Medulla oblongata (tissue), 1 donor: ENCODE data around the gene NEK10.
"Not testable (repeated sequence)": the region's sequence is repeated elsewhere in the genome, so short reads cannot be mapped to it uniquely, and the experiment has no call there.

ENCODE experiments used
- DNase-seq: peaks from one replicate; pipeline ENCODE4 v3.0.0-alpha.2; 2015; ENCODE audit errors: extremely low spot score

The NEK10 gene

DNA sequence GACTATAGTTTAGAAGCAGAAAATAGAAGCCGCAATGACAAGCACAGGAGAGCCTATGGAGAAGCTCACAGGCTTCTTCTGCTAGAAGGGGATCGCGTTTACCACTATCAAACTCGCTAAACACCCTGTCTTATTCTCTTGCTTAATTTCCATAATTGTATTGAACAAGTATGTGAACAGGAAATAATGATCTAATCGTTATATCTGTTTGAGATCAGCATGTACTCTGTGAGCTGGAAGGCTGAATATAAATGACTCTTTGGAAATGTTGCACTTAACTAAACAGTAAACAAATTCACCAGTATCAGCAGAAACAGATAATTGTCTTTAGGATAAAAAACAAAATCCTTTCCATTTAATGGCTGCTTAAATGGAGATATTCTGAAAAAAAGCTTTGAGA is 15.0 kb downstream of the NEK10 start:
- no peak for DNase-seq

- no peak for DNase-seq
These were observed 16.0 kb downstream of the NEK10 start for GRCh38 chr3:27353221-27353620.

DNA sequence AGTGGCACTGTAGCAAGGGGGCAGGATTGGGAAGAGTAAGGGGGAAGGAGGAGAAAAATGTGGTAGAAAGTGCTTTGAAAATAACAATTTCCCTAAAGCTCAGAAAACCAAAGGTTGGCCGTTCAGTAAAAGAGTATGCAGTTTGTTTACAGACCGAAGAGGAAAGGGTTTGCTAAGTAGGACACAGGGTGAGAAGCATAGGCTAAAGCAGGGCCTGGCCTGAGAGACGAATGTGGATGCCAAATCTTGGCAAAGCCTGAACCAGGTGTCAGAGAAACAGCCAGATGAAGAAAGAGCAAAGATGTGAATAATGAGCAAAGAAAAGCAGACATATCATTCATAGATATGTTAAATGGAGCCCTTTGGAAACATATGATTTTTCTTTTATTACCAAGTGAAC is 17.1 kb downstream of the NEK10 start:
- no peak for DNase-seq

DNA sequence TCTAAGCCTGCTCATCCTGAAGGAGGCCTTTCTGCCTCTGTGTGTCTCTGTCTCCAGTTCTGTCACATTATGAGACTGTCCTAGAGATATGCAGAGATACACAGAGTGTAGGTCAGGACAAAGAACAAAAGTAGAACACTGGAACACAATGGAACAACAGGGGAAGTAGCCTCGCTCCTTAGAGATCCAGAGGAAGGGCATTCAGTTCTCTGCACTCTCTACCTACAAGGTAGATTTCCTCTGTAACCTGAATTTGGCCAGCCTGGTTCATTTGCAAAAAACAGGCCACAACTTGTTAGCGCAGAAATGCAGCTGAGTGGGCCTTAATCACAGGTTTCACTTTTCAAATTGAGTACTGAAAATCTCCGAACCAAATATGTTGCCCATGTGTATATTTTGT is 19.4 kb downstream of the NEK10 start:
- DNase-seq: no peak

DNA sequence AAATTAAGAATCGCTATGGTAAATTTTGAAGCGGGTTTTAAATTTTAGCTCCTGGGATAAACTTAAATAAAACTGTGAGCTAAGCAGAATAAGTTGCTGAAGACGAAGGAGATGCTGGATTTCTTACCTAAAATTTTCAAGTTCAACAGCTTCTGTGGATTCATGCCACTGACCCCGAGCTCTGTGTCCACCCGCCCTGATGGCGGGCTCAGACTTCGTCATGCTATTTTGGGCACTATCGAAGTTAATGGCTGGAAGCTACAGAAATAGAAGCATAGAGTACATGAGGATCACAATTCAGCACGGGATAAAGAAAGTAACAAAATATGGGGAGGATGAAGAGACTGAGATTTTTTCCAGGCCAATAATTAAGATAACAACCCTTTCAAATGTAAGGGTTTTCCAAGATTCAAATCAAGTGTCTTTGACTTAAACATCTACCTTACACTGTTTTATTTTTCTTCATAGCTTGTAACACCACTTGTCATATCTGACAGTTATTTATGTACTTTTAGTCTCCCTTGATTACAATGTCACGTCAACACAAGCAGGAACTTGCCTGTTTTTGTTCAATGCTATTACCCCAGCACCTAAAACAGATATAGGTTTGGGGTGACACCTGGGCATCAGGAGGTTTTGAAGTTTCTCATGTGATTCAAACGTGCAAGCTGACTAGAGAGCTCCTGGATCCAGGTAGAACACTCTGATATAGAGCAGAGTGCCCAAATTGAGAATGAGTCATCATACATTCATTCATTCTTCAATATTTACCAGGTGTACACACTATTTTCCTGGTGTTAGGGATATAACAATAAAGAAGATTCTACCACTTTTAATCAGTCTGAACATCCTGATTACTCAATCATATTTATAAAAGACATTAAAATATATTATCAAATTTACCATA is 23.0 kb downstream of the NEK10 start:
- DNase-seq: no peak

- no peak for DNase-seq
These were observed 23.7 kb downstream of the NEK10 start for GRCh38 chr3:27345493-27345892.

DNA sequence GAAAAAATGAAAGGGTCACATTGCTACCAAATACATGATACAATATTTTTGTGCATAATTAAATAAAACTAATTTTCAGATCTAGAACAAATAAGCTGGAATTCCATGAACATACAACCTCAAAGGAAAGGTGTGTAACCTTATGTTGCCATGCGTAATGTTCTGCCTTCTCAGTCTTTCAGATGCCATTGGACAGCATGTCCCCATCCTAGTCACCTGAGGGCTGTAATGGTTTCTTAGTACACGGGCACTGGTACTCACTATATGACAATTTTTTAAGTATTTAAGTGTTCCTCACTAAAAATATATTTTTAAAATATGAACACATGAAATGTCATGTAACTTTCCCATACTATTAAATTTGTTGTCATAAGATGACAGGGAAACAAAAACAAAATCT is 24.1 kb downstream of the NEK10 start:
- no peak for DNase-seq

GRCh38 chr3:27344192-27344591 is 25.0 kb downstream of the NEK10 start:
- DNase-seq: no peak

DNA sequence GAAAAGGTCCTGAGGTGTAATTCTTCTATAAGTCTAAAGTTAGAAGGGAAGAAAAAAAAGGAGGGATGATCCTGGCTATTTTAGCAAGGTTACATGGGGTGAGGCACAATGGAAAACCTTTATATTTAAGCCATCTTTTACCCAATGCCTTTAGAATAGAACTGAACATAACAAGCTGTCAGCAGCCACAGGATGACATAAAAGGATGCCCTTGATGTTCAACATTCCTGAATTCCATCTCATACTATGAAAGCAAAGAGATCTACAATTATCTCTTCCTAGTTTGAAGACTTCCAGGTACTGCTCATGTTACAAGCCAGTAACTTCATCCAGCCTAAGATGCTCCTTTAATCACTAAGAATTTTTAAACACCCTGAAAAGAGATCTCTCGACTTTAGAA is 26.9 kb downstream of the NEK10 start:
- no peak for DNase-seq

DNA sequence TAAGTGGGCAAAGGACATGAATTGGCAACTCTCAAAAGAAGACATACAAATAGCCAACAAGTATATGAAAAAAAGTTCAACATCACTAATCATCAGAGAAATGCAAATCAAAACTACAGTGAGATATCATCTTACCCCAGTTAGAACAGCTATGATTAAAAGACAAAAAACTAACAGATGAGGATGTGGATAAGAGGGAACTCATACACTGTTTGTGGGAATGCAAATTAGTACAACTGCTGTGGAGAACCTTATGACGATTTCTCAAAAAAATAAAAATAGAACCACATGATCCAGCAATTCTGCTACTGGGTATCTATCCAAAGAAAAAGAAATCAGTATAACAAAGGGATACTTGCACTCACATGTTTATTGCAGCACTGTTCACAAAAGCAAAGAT is 28.6 kb downstream of the NEK10 start:
- no peak for DNase-seq

- no peak for DNase-seq
These were observed 33.6 kb downstream of the NEK10 start for GRCh38 chr3:27335571-27335970.

DNA sequence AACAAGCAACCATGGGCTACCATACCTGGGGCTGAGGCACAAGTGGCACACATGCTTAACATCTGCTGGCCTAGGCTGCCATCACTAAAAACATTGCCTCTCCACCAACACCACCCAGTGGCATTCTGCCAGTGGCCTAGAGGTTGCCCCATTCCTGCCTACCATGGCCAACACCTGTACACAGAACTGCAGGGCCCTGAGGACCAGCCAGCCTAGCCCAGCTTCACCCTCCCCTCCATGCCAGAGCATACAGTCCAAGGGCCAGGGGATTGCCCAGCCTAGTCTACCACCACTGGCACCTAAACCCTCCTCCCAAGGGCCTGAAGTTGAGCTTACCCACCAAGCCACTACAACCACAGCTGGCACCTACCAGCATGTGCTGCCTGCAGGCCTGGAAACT is 35.3 kb downstream of the NEK10 start:
- DNase-seq: no peak

DNA sequence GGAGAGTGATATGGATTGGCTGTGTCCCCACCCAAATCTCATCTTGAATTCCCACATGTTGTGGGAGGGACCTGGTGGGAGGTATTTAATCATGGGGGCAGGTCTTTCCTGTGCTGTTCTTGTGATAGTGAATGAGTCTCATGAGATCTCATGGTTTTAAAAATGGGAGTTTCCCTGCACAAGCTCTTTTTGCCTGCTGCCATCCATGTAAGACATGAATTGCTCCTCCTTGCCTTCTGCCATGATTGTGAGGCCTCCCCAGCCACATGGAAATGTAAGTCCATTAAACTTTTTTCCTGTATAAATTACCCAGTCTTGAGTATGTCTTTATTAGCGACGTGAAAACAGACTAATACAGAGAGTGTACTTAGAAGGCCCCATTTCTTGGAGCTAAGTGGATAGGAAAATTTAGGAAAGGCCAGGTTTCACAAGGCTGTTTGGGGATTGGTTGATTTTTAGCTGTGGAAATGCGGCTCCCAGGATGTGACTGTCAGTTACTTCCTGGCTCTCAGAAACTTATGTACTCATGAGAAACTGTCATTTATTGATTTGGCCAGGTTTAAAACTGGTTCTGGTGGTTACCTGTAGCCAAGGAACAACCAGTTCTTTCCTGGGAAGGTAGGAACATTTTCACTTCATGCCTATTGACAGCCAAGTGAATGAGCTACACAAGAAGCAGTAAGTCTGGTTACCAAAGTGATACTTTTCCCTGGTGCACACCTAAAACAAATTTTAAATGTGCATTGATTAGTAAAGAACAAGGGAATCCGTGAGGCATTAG is 40.0 kb downstream of the NEK10 start:
- DNase-seq: not testable (repeated sequence)

GRCh38 chr3:27326629-27327545 is 42.3 kb downstream of the NEK10 start:
- no peak for DNase-seq

DNA sequence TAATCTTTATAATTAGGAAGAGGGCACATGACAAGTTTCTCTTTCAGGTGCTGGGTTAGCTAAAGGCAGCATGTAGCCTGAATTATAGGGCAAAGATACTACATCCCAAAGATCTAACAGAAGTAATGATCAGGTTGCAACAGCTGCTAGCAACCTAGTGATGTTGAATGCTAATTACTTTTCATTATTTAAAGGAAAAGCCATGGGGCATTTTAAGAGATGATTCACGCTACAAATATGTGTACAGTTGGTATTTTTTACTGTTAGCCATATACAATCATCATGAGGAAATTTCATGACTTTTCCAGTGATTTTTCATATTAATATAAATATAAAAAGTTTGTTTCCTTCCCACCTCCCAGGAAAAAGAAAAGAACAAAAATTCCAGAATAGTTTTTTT is 43.0 kb downstream of the NEK10 start:
- DNase-seq: no peak

DNA sequence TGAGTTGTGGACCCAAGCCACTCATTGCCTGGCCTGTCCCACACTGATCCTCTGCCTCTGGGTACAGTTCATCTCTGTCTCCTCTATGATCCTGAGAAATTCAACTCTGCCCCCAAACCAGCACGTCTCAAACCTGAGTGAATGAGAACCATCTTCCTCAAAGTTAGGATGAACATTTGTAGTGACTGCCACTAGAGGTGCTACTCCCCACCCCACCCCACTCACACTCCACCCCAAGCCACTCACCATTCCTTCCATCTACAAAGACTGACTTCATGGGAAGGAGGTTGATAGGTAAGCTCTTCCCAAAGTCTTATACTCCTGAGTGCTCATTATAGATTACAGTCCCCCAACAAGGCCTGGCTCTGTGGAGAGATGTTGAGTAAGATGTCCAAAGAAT is 43.8 kb downstream of the NEK10 start:
- DNase-seq: no peak

DNA sequence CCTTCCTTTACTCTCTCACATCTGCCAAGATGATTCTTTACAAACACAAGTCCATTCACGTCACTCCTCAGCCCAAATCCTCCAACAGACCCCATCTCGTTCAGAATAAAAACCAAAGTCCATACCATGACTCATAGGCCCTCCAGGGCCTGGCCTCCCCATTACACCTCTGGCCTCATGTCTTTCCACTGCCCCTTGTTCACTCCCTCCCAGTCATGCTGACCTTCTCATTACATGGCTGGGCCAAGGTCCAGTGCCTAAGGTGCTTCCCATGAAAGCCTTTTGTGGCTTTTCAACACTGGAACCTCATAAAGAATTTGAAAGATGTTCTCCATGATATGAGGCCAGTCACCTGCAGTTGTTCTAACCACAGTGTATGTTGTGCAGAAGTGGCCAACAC is 44.5 kb downstream of the NEK10 start:
- no peak for DNase-seq

DNA sequence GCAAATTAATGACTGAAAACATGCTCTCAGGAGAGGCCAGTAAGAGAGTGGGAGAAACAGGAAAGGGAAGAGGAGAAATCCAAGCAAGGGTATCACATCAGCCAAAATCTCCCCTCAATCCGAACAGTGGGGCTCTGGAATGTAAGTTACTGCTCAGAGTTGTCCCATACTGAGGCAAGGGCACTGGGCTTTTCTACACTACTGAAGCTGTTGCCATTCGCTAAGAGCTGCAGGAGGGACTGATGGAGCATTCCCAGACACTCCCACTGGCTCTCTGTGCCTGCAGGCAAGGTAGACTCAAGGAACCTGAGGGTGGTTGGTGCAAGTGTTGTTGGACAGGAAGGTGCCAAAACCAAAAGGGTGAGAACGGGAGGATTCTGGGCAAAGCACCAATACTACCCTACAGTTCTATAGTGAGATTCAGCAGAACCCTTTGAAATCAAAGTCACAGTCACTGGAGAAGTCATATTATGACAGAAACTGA is 46.1 kb downstream of the NEK10 start:
- DNase-seq: no peak

DNA sequence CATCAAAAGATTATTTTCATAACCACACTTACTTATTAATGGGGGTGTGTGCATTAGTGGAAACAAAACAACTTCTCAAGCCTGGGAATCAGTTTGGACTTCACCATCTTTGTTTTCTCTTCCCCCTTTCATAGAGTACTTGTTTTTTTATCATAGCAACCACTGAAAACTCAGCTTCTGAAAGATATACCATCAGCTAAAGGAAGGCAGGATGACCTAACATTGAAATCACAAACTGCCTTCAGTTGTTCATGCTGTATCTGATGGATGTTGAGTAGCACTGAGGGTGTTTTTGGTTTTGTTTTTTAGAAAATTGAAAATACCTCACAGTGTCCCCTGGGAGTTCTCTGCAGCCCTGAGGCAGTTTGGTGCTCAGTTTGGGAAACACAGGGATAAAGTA is 46.5 kb downstream of the NEK10 start:
- DNase-seq: no peak

DNA sequence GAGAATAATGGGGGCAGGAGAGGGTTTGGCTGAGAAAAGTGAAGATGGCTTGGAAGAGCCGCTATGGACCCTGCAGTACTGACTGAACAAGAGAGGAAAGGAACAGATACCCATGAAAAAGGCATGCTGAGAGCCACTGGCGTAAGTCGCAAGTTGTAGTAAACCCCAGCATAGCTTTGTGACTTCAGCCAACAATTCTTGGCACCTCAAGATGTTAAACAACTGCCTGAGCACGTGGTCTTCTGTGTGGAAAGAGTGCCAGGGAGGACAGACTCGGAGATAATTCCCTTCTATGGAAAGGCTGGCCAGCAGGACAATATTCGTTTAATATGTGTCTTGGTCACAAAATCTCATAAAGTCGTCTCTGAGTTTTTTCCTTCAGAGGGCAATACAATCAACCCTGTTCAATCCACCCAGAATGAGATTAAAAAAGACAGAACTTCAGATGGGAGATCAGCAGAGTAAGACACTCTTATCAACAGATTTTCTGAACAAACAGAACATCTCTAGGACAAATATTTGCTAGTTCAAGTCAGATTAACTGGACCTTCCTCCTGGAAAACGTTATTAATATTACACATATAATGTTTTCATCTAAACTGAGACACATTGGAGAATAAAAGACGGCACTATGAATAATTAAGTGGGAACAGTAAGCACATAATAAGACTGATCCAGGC is 49.2 kb downstream of the NEK10 start:
- DNase-seq: no peak

DNA sequence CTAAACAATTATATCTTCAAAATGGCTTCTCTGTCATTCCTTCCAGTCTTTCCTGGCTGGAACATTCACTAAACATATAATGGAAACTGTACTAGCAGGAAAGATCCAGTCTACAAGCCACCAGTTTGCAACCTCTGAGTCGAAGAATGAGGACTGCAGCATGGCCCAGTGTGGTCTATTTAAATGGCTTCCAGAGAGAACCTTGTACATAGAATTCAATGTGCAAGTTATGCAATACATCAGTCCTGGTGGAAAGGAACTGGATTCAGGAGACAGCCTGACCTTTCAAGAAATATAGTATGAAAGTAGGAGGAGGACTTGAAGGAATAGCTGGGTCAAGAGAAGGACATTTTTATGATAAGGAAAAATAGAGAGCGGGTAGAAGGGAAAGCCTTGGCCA is 49.9 kb downstream of the NEK10 start:
- no peak for DNase-seq
